WI38 (cell line): ENCODE results near the gene TOX2.

Source experiments
- H3K4me3 ChIP-seq: 2 replicates; pipeline ENCODE4 v1.5.1; 2011; ENCODE audit warnings: low read depth, mild to moderate bottlenecking, control low read depth, low read length
- TF ChIP-seq, protein P1 (sequence below): IDR thresholded peaks from 2 replicates; pipeline ENCODE4 v1.5.1; 2012; ENCODE audit warnings: low read depth, mild to moderate bottlenecking, control low read depth, low read length

TOX2 gene

DNA sequence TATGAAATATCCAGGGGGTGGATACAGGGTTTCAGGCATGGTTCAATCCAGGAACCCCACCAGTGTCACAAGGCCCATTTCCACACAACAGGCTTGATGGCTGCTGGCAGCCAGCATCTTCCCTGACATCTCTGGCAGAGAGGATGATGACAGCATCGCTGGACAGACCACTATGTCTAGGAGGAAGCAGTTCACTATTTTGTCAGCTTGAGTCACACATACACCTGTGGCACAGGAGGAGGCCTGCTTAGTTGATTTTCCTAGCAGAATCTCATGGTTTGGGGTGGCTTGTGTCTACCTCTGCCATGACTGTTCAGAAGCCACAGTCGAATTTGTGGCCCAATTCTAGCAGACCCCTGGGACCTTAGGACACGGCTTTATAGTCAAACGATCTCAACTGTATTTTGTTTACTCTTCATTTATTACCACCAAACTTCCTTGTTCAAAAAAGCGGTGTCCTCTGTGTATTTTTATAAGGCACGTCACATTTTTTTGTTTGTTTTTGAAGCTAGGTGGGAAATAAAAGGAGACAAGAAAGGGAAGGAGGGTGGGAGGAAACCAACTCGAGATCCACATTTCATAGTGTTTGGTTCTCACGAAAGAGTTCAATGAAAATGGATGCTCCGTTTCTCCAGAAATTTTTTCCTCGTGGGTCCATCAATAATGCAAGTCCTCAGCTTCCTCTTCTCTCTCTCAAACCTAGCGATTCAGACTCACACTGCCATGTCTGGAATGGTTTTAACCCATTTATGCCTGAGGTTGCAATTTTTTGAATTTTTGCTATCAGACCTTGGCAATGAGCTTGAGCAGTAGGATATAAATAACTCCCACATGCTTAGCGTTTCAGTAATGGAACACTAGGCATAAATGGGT, 94.4 kb downstream of the TOX2 start:
- TF ChIP-seq, protein P1, sequence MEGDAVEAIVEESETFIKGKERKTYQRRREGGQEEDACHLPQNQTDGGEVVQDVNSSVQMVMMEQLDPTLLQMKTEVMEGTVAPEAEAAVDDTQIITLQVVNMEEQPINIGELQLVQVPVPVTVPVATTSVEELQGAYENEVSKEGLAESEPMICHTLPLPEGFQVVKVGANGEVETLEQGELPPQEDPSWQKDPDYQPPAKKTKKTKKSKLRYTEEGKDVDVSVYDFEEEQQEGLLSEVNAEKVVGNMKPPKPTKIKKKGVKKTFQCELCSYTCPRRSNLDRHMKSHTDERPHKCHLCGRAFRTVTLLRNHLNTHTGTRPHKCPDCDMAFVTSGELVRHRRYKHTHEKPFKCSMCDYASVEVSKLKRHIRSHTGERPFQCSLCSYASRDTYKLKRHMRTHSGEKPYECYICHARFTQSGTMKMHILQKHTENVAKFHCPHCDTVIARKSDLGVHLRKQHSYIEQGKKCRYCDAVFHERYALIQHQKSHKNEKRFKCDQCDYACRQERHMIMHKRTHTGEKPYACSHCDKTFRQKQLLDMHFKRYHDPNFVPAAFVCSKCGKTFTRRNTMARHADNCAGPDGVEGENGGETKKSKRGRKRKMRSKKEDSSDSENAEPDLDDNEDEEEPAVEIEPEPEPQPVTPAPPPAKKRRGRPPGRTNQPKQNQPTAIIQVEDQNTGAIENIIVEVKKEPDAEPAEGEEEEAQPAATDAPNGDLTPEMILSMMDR: no peak
- no peak overlapping the region for H3K4me3 ChIP-seq

DNA sequence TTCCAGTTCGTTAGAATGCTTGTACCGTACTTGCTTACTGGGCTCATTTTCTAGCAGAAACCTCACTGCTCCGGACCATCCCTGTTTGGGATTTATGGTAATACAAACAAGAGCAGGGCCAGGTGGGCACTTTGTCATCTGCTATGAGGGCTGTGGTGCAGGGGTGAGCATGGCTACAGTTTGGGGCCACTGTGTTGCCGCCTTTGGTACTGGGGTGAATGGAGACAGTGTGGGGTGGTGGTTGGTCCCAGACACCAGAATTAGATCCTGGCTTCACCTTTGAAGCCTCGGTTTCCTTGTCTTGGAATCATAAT, 95.0 kb downstream of the TOX2 start:
- TF ChIP-seq, protein P1: no peak
- no peak overlapping the region for H3K4me3 ChIP-seq

DNA sequence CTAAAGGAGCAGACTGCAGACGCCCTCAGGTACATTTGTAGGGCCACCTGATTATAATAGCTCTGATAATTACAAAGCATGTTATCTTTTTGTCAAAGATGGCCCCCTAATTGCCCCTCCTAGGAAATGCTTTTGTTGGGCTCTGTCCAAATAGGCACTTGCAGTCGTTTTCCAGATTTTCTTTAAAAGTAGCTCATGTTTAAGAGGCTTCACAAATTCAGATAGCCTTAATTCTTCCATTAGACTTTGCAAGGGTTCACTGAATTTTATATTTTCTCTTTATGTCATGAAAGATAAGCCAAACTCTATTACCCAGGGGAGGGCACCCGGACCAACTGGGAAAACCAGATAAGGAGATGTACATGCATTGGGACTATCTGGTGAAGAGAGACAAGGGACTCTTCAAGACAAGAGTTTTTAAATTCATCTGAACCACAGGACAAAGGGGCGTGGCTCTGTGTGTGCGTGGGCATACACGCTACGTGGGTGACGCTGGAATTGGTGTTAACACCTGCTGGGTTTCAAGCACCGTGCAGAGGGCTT, 95.6 kb downstream of the TOX2 start:
- no peak overlapping the region for H3K4me3 ChIP-seq
- TF ChIP-seq, protein P1: no peak

DNA sequence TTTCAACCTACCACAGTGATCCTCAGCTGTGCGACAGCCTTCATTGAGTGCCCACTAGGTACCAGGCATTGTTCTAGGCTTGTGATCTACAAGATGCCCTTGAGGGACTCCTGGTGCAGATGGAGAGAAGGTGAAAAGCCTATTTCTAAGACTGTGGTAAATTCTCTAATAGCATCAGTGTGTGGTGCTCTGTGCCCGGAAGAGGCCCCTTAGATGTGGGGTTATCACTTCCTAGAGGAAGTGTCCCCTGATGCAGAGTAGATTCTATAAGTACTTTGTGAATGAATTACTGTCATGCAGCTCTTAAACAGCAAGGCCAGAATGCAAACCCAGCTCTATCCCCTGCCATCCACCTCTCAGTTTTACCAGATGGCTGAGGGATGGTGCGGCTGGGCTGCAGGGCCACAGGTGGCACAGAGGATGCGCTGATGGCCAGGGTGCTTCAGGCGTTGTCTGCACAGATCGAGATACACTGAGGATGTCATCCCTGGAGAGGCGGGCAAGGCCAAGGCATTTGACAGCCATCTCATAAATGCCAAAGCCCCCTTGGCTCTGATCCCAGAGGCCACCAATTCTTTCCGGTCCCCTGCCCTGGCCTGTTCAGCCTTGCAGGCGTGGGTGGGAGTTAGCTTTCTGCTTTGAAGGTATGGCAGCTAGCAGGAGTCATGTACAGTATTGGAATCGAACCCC, 96.7 kb downstream of the TOX2 start:
- no peak overlapping the region for H3K4me3 ChIP-seq
- TF ChIP-seq, protein P1: no peak

DNA sequence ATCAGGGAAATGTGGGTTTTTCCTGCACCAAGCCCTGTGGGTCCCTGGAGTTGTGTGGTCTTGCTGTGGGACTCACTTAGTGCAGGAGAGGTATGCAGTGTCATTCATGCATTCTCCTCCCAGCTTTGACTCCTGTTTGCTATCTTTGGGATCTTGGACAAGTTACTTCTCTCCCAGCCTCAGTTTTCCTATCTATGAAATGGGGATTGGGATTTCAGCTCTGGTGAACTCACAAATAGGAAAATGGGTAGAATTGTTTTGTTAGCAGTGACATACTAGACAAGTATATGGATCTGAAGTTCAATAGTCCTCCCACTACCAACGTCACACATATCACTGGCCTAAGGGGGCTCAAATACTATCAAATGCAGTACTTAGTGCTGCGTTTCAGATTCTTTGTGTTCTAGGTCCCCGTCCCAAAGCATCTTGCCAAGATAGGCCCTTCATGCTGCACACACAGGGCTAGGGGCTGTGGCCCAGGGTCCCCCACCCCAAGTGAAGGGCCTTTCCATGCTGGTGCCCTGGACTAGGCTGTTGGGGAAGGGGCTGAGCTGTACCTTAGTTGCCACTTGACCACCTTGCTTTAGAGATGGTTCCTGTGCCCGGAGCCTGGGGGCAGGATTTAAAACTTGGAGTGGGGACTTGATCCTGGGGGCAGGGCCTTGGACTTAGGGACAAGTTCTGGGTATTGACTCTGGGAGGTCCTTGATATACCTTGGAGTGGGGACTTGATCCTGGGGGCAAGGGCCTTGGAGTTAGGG, 98.0 kb downstream of the TOX2 start:
- TF ChIP-seq, protein P1: no peak
- H3K4me3 ChIP-seq: no peak overlapping the region

DNA sequence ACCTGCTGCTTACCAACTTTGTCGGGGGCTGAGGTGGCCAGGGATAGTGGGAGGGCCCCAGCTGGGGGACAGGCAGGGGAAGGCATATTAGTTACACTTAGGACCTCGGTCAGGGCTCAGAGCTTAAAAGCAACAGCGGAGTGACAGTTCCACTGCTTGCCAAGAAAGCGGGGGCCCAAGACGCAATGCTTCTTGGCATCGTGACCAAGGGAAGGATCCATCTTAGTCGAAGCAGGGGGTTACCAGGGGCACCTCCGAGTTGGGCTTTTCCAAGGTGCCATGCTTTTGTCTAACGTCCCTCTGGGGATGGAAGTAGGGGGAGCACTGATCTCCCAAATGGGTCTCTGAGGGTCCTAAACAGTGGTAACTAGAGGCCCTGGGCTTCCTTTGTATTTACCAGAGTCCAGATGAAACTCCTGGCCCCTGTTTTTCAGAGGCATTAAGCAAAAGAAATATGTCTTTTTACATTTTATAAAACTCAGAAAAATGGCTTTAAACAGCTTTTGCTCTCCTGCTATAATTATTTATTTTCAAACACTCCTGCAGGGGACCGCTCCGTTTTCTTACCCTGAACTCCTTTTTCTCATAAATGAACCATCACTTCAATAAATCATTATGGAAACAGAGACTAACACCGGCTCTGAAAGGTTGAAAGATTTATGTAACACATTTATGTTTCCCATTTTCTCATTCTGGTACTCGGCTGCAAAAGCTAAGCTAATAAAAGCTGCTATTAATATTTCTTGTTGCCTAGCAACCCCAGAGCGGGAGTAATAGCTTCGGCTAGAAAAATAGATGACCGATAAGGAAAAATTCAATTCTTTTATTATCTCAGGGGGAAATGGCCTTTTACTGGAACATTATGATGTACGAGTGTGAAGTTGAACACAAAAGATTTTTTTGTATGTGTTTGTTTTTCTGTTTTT, 100.4 kb downstream of the TOX2 start:
- H3K4me3 ChIP-seq: no peak overlapping the region
- TF ChIP-seq, protein P1: no peak
